A549 (cell line): ENCODE data around the gene L3MBTL1. TPM values are rescaled to one million over a fixed set of nuclear protein-coding genes. Genes with fewer than 3 reads are reported as not detected.
"Not testable (repeated sequence)": the region's sequence is repeated elsewhere in the genome, so short reads cannot be mapped to it uniquely, and the experiment has no call there.

Experiments used
- ATAC-seq, 2 experiments: fragments of 200-7000 bp in 1 of 2; fragments of >200 bp in 1 of 2; cut with Nextera tagmentation in 1 of 2; cut with Tn5 transposase in 1 of 2; 3 replicates each; pipeline versions ENCODE4 v1.8.0 to v1.9.1; 2018 to 2020; ENCODE audit warnings: mild to moderate bottlenecking in 1 of 2, moderate library complexity in 1 of 2
- CTCF ChIA-PET: fragments of 300-600 bp; sonication (Branson Sonifier 250); formaldehyde crosslinking; extraction: SDS; loops from one replicate; lab custom pipeline; 2021; ENCODE audit warnings: antibody characterized with exemption, inconsistent platforms; lab: Yijun Ruan, JAX
- POLR2A ChIA-PET: fragments of 350-600 bp; formaldehyde crosslinking; extraction: SDS; loops from one replicate; lab custom pipeline; 2021; ENCODE audit warnings: antibody characterized with exemption, inconsistent platforms; lab: Yijun Ruan, JAX
- DNase-seq, 2 experiments: peaks; one replicate each; pipeline versions ENCODE4 v3.0.0 to v3.0.0-alpha.2; 2011 to 2016; ENCODE audit warnings: low read depth in 1 of 2, low spot score in 1 of 2
- FAIRE-seq: peaks from 2 replicates; lab custom pipeline; 2011; peaks lifted over from hg19 to GRCh38; lab: Jason Lieb, UNC
- H3K27ac ChIP-seq, 2 experiments: fragments of >200 bp; sonication (Bioruptor Twin); formaldehyde crosslinking; 3 replicates each; pipeline ENCODE4 v1.5.1; 2016 to 2017
- H3K4me1 ChIP-seq: fragments of >200 bp; sonication (Bioruptor Twin); formaldehyde crosslinking; 3 replicates; pipeline ENCODE4 v1.6.1; 2016
- H3K4me2 ChIP-seq: fragments of >200 bp; sonication (Bioruptor Twin); formaldehyde crosslinking; 3 replicates; pipeline ENCODE4 v1.6.1; 2016
- H3K4me3 ChIP-seq: fragments of >200 bp; sonication (Bioruptor Twin); formaldehyde crosslinking; 3 replicates; pipeline ENCODE4 v1.5.1; 2016
- H3K9me3 ChIP-seq: fragments of >200 bp; sonication (Bioruptor Twin); formaldehyde crosslinking; 3 replicates; pipeline ENCODE4 v1.6.1; 2016
- BHLHE40 ChIP-seq: IDR thresholded peaks from 2 replicates; pipeline ENCODE4 v1.6.1; 2012; ENCODE audit warnings: low read depth, low read length, inconsistent platforms
- CEBPB ChIP-seq, 2 experiments: fragments of >200 bp in 1 of 2; sonication (Bioruptor Twin) in 1 of 2; formaldehyde crosslinking in 1 of 2; IDR thresholded peaks; 2 replicates each; pipeline ENCODE4 v1.6.1; 2012 to 2016
- EP300 ChIP-seq, 2 experiments: fragments of >200 bp; sonication (Bioruptor Twin); formaldehyde crosslinking; IDR thresholded peaks; 2 replicates in 1 of 2; 3 replicates in 1 of 2; pipeline ENCODE4 v1.6.1; 2016 to 2017
- GATA3 ChIP-seq: IDR thresholded peaks from 2 replicates; pipeline ENCODE4 v1.6.1; 2012; ENCODE audit warnings: borderline replicate concordance
- HDAC2 ChIP-seq: fragments of 200-600 bp; sonication (generic); IDR thresholded peaks from 2 replicates; pipeline ENCODE4 v1.6.1; 2016
- HOXA7 ChIP-seq: fragments of 250-450 bp; sonication (Bioruptor Pico); IDR thresholded peaks from 2 replicates; pipeline ENCODE4 v1.5.0; 2020; ENCODE audit warnings: mild to moderate bottlenecking, moderate library complexity
- JUN ChIP-seq, 2 experiments: fragments of >200 bp; sonication (Bioruptor Twin); formaldehyde crosslinking; IDR thresholded peaks; 2 replicates in 1 of 2; 3 replicates in 1 of 2; pipeline ENCODE4 v1.6.1; 2016 to 2017
- KDM5A ChIP-seq: fragments of 200-600 bp; sonication (generic); IDR thresholded peaks from 2 replicates; pipeline ENCODE4 v1.6.1; 2016; ENCODE audit warnings: antibody characterized with exemption, mild to moderate bottlenecking
- MAFK ChIP-seq: fragments of 450-650 bp; IDR thresholded peaks from 2 replicates; pipeline ENCODE4 v1.6.1; 2014; ENCODE audit not compliant: partially characterized antibody
- NFE2L2 ChIP-seq: fragments of 150-350 bp; conservative IDR thresholded peaks from 2 replicates; pipeline ENCODE4 v1.6.1; 2014; ENCODE audit warnings: low read length
- PHF8 ChIP-seq: fragments of 200-600 bp; sonication (generic); IDR thresholded peaks from 2 replicates; pipeline ENCODE4 v1.6.1; 2016; ENCODE audit warnings: low read depth, mild to moderate bottlenecking, antibody characterized with exemption, moderate library complexity, borderline replicate concordance
- POLR2A ChIP-seq: IDR thresholded peaks from 2 replicates; pipeline ENCODE4 v1.6.1; 2012; ENCODE audit warnings: mild to moderate bottlenecking, low read length
- RARB ChIP-seq: fragments of 250-450 bp; sonication (Bioruptor Pico); IDR thresholded peaks from 2 replicates; pipeline ENCODE4 v1.8.0; 2021; ENCODE audit warnings: mild to moderate bottlenecking, moderate library complexity
- RNF2 ChIP-seq: fragments of 200-600 bp; sonication (generic); IDR thresholded peaks from 2 replicates; pipeline ENCODE4 v1.6.1; 2016; ENCODE audit warnings: low read depth, mild to moderate bottlenecking, antibody characterized with exemption, moderate library complexity, borderline replicate concordance
- SMC3 ChIP-seq: fragments of >200 bp; sonication (Bioruptor Twin); formaldehyde crosslinking; IDR thresholded peaks from 3 replicates; pipeline ENCODE4 v1.6.1; 2018; ENCODE audit warnings: inconsistent platforms
- TFCP2L1 ChIP-seq: fragments of 250-450 bp; sonication (Bioruptor Pico); IDR thresholded peaks from 2 replicates; pipeline ENCODE4 v1.5.0; 2021; ENCODE audit warnings: mild to moderate bottlenecking
- ZFP36 ChIP-seq: fragments of 450-650 bp; IDR thresholded peaks from 2 replicates; pipeline ENCODE4 v1.6.1; 2014; ENCODE audit warnings: borderline replicate concordance; ENCODE audit not compliant: partially characterized antibody
- ZNF302 ChIP-seq: fragments of 250-450 bp; sonication (Bioruptor Pico); IDR thresholded peaks from 2 replicates; pipeline ENCODE4 v1.9.0; 2021; ENCODE audit warnings: inconsistent platforms, mild to moderate bottlenecking, moderate library complexity
- ZSCAN20 ChIP-seq: fragments of 250-450 bp; sonication (Bioruptor Pico); IDR thresholded peaks from 2 replicates; pipeline ENCODE4 v1.8.0; 2022; ENCODE audit warnings: mild to moderate bottlenecking, moderate library complexity
- WGBS: methylation state at CpG from one replicate; pipeline ENCODE4 v1.1.6; 2017; ENCODE audit errors: missing lambda C conversion rate; 5-methylcytosine and 5-hydroxymethylcytosine counted together
- polyA plus RNA-seq, 4 experiments: library from polyadenylated mRNA; depleted of rRNA in 3 of 4; stranded (reverse); fragments of >200 nt; fragmentation: RNase III in 1 of 4; extraction: RNeasy Plus Mini Kit Qiagen cat#74134 plus additional on column Dnase treatment in 1 of 4; gene quantifications; 2 replicates in 3 of 4; 3 replicates in 1 of 4; pipeline ENCODE4 v1.2.3, GENCODE V29; 2011 to 2017
- TF ChIP-seq, protein P1 (sequence below): IDR thresholded peaks from 2 replicates; pipeline ENCODE4 v1.6.1; 2012
- TF ChIP-seq, protein P2 (sequence below): fragments of >200 bp; sonication (Bioruptor Twin); formaldehyde crosslinking; IDR thresholded peaks from 3 replicates; pipeline ENCODE4 v1.5.1; 2016

The L3MBTL1 gene
- polyA plus RNA-seq, 2 of the 4 experiments (the other 2 are of a cell fraction), result 2.5 to 3.8 TPM

DNA sequence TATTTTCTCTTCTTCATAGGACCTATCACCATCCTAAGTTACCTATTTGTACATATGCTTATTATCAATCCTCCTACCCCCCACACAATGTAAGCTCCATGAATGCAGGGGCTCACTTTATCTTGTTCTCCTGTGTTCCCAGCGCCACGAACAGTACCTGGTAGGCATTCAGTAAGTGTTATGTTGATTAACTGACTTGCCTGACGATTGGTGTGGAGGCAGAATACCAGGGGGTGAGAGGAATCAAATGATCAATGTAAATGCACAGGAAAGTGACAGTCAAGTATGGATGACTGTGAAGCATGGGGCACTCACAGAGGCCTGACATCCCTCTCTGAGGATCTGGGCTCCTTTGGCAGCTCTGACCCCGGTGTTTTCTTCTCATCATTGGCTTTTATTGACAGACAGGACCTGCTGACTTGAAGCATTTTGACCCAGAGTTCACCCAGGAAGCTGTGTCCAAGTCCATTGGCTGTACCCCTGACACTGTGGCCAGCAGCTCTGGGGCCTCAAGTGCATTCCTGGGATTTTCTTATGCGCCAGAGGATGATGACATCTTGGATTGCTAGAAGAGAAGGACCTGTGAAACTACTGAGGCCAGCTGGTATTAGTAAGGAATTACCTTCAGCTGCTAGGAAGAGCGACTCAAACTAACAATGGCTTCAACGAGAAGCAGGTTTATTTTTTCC, 77.1 kb downstream of the L3MBTL1 start:
- no peak for TF ChIP-seq RARB (CRISPR knock-in tag)
- TF ChIP-seq JUN (IDR thresholded peaks at IDR 0.05), result no peak
- no peak for TF ChIP-seq GATA3
- DNase-seq, result no peak
- POLR2A ChIA-PET, result no interaction called here
- no peak for ATAC-seq
- 83% methylated on average over 7 of the region's 7 CpGs for WGBS
- Histone ChIP-seq H3K9me3 (no peaks in the 10 kb centered on the region), H3K4me2 (no peak overlapping the region), H3K4me1 (0 out of 3 replicates have a peak, but pooled peaks cover under 1% of the 10 kb centered on the region), H3K27ac (no peak overlapping the region), H3K4me3 (no peak overlapping the region)
- FAIRE-seq, result no peak
- CTCF ChIA-PET, result interaction anchor here (14.0 kb wide), 1 partner anchor 47 kb away, joined by 109 read pairs; no protein-coding TSS in a partner anchor

DNA sequence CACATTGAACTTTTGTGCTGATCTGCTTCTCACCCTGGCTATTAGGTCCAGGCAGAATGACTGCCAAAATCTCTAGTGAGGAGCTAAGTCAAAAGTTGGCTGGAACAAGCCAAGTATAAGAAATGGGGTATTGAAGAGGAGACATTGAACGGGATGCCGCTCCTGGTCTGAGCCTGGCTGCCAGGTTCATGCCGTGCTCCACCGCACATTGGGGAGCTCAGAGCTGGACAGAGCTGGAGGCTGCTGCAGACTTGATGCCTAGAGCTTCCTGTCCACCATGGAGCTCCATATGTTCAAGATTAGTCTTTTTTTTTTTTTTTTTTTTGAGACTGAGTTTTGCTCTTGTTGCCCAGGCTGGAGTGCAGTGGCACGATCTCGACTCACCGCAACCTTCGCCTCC, 79.1 kb downstream of the L3MBTL1 start:
- TF ChIP-seq RNF2, result no peak
- no peak for TF ChIP-seq ZSCAN20
- TF ChIP-seq NFE2L2, result no peak
- TF ChIP-seq TFCP2L1, result no peak
- TF ChIP-seq CEBPB (IDR thresholded peaks at IDR 0.05), result no peak
- TF ChIP-seq, protein P1, sequence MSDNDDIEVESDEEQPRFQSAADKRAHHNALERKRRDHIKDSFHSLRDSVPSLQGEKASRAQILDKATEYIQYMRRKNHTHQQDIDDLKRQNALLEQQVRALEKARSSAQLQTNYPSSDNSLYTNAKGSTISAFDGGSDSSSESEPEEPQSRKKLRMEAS, result no peak
- TF ChIP-seq ZNF302 (CRISPR knock-in tag), result no peak
- TF ChIP-seq EP300 (IDR thresholded peaks at IDR 0.05), result no peak
- TF ChIP-seq KDM5A, result no peak
- TF ChIP-seq, protein P2, sequence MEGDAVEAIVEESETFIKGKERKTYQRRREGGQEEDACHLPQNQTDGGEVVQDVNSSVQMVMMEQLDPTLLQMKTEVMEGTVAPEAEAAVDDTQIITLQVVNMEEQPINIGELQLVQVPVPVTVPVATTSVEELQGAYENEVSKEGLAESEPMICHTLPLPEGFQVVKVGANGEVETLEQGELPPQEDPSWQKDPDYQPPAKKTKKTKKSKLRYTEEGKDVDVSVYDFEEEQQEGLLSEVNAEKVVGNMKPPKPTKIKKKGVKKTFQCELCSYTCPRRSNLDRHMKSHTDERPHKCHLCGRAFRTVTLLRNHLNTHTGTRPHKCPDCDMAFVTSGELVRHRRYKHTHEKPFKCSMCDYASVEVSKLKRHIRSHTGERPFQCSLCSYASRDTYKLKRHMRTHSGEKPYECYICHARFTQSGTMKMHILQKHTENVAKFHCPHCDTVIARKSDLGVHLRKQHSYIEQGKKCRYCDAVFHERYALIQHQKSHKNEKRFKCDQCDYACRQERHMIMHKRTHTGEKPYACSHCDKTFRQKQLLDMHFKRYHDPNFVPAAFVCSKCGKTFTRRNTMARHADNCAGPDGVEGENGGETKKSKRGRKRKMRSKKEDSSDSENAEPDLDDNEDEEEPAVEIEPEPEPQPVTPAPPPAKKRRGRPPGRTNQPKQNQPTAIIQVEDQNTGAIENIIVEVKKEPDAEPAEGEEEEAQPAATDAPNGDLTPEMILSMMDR, result no peak
- no peak for TF ChIP-seq POLR2A
- POLR2A ChIA-PET, result no interaction called here
- ATAC-seq, result no peak
- Histone ChIP-seq H3K4me1 (peaks cover 8% of the 10 kb centered on the region; the same call in 2 of the 3 replicates), H3K4me2 (no peak overlapping the region), H3K27ac (no peak overlapping the region), H3K4me3 (no peak overlapping the region), H3K9me3 (no peaks in the 10 kb centered on the region)
- CTCF ChIA-PET, result interaction anchor here (0.7 to 14.0 kb wide), 4 partner anchors 9 to 1282 kb away, joined by 3 to 109 read pairs (median 3); no protein-coding TSS in a partner anchor
- DNase-seq, result no peak
- 96% methylated on average over 8 of the region's 8 CpGs for WGBS
- FAIRE-seq, result no peak

DNA sequence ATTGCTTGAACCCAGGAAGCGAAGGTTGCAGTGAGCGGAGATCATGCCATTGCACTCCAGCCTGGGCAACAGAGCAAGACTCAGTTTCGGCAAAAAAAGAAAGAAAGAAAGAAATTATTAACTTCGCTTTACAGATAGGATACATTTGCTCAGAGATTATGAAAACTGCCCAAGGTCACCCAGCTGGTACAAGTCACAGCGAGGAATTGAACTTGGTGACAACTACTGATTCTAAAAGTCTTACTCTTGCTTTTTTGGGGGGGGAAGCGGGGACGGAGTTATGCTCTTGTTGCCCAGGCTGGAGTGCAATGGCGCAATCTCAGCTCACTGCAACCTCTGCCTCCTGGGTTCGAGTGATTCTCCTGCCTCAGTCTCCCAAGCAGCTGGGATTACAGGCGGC, 81.0 kb downstream of the L3MBTL1 start:
- WGBS, result 97% methylated on average over 10 of the region's 10 CpGs
- H3K4me2 ChIP-seq, DNase-seq, H3K27ac ChIP-seq, ATAC-seq, H3K9me3 ChIP-seq, FAIRE-seq, POLR2A ChIA-PET, H3K4me3 ChIP-seq: not testable (repeated sequence)
- H3K4me1 ChIP-seq, result peaks cover 18% of the 10 kb centered on the region; the same call in 2 of the 3 replicates
- CTCF ChIA-PET, result interaction anchor here (14.0 kb wide), 1 partner anchor 50 kb away, joined by 109 read pairs; no protein-coding TSS in a partner anchor

DNA sequence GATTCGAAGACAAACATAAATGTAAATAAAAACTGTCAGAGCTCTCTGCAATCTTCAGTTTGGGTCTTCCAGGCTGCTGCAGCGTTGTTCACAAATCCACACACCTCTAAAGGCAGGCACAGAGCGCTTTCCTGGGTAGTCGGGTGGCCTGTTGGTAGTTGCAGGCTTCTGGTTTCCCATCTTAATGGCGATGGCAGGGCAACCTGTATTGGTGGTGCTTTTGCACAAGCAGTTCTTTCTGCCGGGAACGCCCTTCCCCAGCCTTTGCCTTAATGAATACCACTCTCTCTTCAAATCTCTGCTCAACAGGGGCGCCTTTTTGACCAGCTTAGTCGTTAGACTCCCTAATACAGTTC, 82.5 kb downstream of the L3MBTL1 start:
- Histone ChIP-seq H3K9me3 (no peaks in the 10 kb centered on the region), H3K4me3 (peak overlapping the region; percentile 71)
- TF ChIP-seq PHF8 (no peak), ZFP36 (no peak), MAFK (no peak), BHLHE40 (no peak), HOXA7 (no peak), RNF2 (no peak), HDAC2 (no peak), SMC3 (no peak)
- TF ChIP-seq, all 56 proteins: peak for 0
- Histone ChIP-seq H3K4me2 (peak overlapping the region; percentile 79), H3K27ac (peak overlapping the region; percentile 82 to 86), H3K4me1 (peaks cover 18% of the 10 kb centered on the region; the same call in 2 of the 3 replicates)
- ATAC-seq, result peak; percentile 33 to 38; a peak in 5 of 6 replicates
- no peak for FAIRE-seq
- 35% methylated on average over 9 of the region's 9 CpGs for WGBS
- ChIA-PET POLR2A (interaction anchor here (0.8 to 1.3 kb wide), 3 partner anchors 102 to 487 kb away, joined by 3 to 6 read pairs (median 3); partner anchors contain the start of gene SRSF6), CTCF (interaction anchor here (0.8 to 14.0 kb wide), 4 partner anchors 10 to 124 kb away, joined by 3 to 109 read pairs (median 4); no protein-coding TSS in a partner anchor)
- DNase-seq, result peak in 1 of 2 experiments; percentile 10
